ENCODE results near the gene LRP2.

The LRP2 gene

DNA sequence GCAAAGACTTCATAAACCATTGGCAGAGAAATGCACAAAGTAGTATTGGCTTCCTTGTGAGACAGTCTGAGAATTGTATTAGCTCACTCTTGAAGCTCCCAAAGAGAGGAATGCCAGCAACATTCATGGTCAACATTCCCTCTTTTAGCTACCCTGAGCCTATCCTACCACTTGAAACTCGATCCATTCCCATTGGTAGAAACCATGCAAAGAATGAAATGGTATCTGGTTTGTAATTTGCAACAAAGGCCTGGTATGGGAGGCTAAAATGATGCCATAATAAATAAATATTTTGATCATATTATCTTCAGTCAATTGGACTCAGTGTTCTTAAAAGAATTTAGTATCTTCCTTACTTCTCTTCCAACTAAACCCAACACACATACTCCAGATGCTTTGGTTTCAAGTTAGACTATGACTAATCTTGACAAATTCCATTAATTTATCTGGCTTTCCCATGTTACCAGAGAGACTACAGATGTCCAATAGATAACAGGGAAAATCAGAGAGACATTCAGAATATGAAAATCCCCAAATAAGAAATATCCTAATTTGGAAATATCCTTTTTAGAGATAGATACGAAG lies 190.1 kb downstream of the LRP2 start:
- Mint-ChIP-seq H3K4me1 (no peaks in the 10 kb centered on the region), H3K27ac (no peak overlapping the region), H3K36me3 (ENCODE audit: low read depth) (no peaks in the 10 kb centered on the region), H3K4me3 (no peak overlapping the region), H3K27me3 (ENCODE audit: low read depth, poor library complexity) (peaks cover 7% of the 10 kb centered on the region), H3K9me3 (no peaks in the 10 kb centered on the region)
- DNase-seq: no peak
- TF ChIP-seq, protein P1, sequence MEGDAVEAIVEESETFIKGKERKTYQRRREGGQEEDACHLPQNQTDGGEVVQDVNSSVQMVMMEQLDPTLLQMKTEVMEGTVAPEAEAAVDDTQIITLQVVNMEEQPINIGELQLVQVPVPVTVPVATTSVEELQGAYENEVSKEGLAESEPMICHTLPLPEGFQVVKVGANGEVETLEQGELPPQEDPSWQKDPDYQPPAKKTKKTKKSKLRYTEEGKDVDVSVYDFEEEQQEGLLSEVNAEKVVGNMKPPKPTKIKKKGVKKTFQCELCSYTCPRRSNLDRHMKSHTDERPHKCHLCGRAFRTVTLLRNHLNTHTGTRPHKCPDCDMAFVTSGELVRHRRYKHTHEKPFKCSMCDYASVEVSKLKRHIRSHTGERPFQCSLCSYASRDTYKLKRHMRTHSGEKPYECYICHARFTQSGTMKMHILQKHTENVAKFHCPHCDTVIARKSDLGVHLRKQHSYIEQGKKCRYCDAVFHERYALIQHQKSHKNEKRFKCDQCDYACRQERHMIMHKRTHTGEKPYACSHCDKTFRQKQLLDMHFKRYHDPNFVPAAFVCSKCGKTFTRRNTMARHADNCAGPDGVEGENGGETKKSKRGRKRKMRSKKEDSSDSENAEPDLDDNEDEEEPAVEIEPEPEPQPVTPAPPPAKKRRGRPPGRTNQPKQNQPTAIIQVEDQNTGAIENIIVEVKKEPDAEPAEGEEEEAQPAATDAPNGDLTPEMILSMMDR (IDR thresholded peaks at IDR 0.05): no peak

DNA sequence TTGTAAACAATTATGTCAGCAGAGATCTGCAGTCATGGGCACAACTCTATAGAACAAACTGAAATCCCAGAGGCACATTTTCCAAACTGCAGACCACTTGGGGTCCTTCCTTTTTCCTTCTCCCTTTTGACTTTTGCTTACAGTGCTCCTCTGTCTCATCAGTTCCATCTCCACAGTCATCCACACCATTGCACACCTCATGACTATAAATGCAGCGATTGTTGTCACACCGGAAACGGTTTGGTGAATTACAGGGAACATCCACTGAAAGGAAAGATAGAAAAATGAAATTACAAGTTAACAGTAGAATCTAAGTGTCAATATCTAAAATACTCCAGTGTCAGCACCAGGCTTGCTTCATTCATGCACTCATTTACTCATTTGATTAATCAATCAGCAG lies 196.5 kb downstream of the LRP2 start:
- no peak for DNase-seq
- no peak overlapping the region for H3K27ac Mint-ChIP-seq
- no peaks in the 10 kb centered on the region for H3K36me3 Mint-ChIP-seq (ENCODE audit: low read depth)
- no peak overlapping the region for H3K4me3 Mint-ChIP-seq
- TF ChIP-seq, protein P1 (IDR thresholded peaks at IDR 0.05): no peak
- H3K27me3 Mint-ChIP-seq (ENCODE audit: low read depth, poor library complexity): peaks cover 6% of the 10 kb centered on the region
- no peaks in the 10 kb centered on the region for H3K9me3 Mint-ChIP-seq
- H3K4me1 Mint-ChIP-seq: no peaks in the 10 kb centered on the region

DNA sequence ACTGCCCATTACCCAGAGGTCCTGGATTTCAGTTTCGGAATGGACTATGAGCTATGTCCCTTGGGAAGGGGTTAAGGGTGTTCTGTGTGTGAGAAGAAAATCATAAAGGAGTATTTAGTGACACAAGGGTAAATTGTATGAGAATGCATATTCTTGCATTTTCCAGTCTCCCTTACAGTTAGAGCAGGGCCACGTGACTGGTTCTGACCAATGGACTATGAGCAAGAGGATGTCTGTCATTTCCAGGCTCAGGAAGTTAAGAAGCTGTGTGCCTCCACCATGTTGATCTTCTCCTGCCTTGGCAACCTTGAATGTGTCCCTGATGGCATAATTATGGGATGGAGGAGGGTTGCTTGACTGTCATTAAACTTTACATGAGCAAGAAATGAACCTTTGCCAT lies 198.0 kb downstream of the LRP2 start:
- no peak overlapping the region for H3K4me3 Mint-ChIP-seq
- H3K27ac Mint-ChIP-seq: no peak overlapping the region

DNA sequence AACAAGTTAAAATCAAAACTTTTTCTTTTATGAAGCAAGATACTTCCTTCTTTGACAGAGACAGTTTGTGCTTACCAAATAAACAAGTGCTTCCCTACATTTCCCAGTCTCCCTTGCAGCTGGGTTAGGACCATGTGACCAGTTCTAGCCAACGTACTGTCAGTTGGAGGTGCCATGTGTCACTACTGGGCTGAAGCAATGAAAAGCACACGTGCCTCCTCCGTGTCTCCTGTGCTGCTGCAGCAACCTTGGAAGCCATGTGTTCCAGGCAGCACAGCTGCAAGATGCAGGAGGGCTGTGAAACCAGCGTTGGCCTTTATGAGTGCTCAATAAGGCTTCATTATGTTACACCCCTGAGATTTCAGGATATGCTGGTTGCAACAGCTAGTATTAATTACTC lies 199.7 kb downstream of the LRP2 start:
- no peak for DNase-seq
- Mint-ChIP-seq H3K27me3 (ENCODE audit: low read depth, poor library complexity) (peaks cover 4% of the 10 kb centered on the region), H3K36me3 (ENCODE audit: low read depth) (no peaks in the 10 kb centered on the region), H3K27ac (no peak overlapping the region), H3K9me3 (no peaks in the 10 kb centered on the region), H3K4me3 (no peak overlapping the region), H3K4me1 (no peaks in the 10 kb centered on the region)
- TF ChIP-seq, protein P1 (IDR thresholded peaks at IDR 0.05): no peak

More for the DNA sequence above, 198.0 kb downstream of the LRP2 start:
- H3K36me3 Mint-ChIP-seq (ENCODE audit: low read depth): no peaks in the 10 kb centered on the region
- no peaks in the 10 kb centered on the region for H3K9me3 Mint-ChIP-seq
- H3K27me3 Mint-ChIP-seq (ENCODE audit: low read depth, poor library complexity): peaks cover 4% of the 10 kb centered on the region
- TF ChIP-seq, protein P1 (IDR thresholded peaks at IDR 0.05): no peak
- H3K4me1 Mint-ChIP-seq: no peaks in the 10 kb centered on the region
- DNase-seq: no peak

DNA sequence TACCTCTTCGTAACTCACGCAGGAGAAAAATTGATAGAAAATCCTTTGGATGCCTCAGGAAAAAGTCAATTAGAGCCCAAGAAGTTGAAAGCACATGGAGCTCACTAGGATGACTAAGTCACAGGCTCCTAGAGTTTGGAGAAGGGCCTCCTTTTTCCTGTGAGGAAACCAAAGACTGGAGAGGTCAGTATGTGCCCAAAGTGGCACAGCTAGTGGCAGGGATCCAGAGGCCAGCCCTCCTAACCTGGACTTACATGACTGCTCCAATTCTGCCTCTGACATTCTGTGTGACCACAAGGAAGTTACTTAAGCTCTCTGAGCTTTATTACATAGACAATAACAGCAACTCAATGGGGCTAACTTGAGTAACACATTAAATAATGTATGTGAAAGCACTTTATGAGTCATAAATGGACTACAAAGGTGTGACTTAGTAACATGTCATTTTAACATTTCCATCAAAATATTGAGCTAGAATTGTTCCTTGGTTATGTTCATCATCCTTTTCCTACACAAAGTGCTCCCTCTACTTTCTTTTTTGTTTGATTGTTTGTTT lies 201.3 kb downstream of the LRP2 start:
- H3K9me3 Mint-ChIP-seq: no peaks in the 10 kb centered on the region

More for the DNA sequence above, 201.3 kb downstream of the LRP2 start:
- Mint-ChIP-seq H3K27me3 (ENCODE audit: low read depth, poor library complexity) (peaks cover 1% of the 10 kb centered on the region), H3K36me3 (ENCODE audit: low read depth) (no peaks in the 10 kb centered on the region), H3K27ac (no peak overlapping the region), H3K4me3 (no peak overlapping the region), H3K4me1 (no peaks in the 10 kb centered on the region)
- TF ChIP-seq, protein P1 (IDR thresholded peaks at IDR 0.05): no peak
- DNase-seq: no peak
